IPS DF 4.7 (cell line): Measurements from ENCODE around the gene ADGRD1.
"Not testable (repeated sequence)": the region's sequence is repeated elsewhere in the genome, so short reads cannot be mapped to it uniquely, and the experiment has no call there.

Source experiments
- DNase-seq: peaks from one replicate; pipeline ENCODE4 v3.0.0-alpha.2; 2013; ENCODE audit warnings: low spot score; ENCODE audit errors: extremely low read depth

Gene ADGRD1

GRCh38 chr12:130937546-130937945 is 16.2 kb upstream of the ADGRD1 start:
- not testable (repeated sequence) for DNase-seq

- no peak for DNase-seq
Measured at GRCh38 chr12:130938186-130938585, 15.5 kb upstream of the ADGRD1 start.

- DNase-seq, result no peak
Measured at GRCh38 chr12:130944878-130945277, 8.8 kb upstream of the ADGRD1 start.

- no peak for DNase-seq
Measured at GRCh38 chr12:130945786-130946492, 7.8 kb upstream of the ADGRD1 start.

- DNase-seq, result no peak
Measured at GRCh38 chr12:130947028-130947613, 6.6 kb upstream of the ADGRD1 start.

GRCh38 chr12:130948136-130948535 is 5.6 kb upstream of the ADGRD1 start:
- peak; percentile 68 for DNase-seq

- no peak for DNase-seq
Measured at GRCh38 chr12:130948751-130949150, 5.0 kb upstream of the ADGRD1 start.

- no peak for DNase-seq
Measured at GRCh38 chr12:130949806-130950205, 3.9 kb upstream of the ADGRD1 start.

- no peak for DNase-seq
Measured at GRCh38 chr12:130951636-130952035, 2.1 kb upstream of the ADGRD1 start.

GRCh38 chr12:130952171-130952954 is 1.3 kb upstream of the ADGRD1 start:
- DNase-seq, result no peak

GRCh38 chr12:130954544-130954831 is 781 bp downstream of the ADGRD1 start:
- DNase-seq, result no peak

GRCh38 chr12:130955238-130955816 is 1.6 kb downstream of the ADGRD1 start:
- no peak for DNase-seq

- no peak for DNase-seq
Measured at GRCh38 chr12:130956009-130956408, 2.3 kb downstream of the ADGRD1 start.

GRCh38 chr12:130956456-130957303 is 3.0 kb downstream of the ADGRD1 start:
- no peak for DNase-seq

- no peak for DNase-seq
Measured at GRCh38 chr12:130957304-130957621, 3.6 kb downstream of the ADGRD1 start.

GRCh38 chr12:130958557-130959140 is 4.9 kb downstream of the ADGRD1 start:
- no peak for DNase-seq

- no peak for DNase-seq
Measured at GRCh38 chr12:130959632-130960031, 5.9 kb downstream of the ADGRD1 start.

- DNase-seq, result no peak
Measured at GRCh38 chr12:130960058-130960457, 6.4 kb downstream of the ADGRD1 start.

- DNase-seq, result no peak
Measured at GRCh38 chr12:130960787-130961186, 7.1 kb downstream of the ADGRD1 start.

GRCh38 chr12:130961921-130962451 is 8.3 kb downstream of the ADGRD1 start:
- no peak for DNase-seq

GRCh38 chr12:130965214-130965613 is 11.5 kb downstream of the ADGRD1 start:
- DNase-seq, result no peak
